ENCODE results near the gene KANSL3.

DNA sequence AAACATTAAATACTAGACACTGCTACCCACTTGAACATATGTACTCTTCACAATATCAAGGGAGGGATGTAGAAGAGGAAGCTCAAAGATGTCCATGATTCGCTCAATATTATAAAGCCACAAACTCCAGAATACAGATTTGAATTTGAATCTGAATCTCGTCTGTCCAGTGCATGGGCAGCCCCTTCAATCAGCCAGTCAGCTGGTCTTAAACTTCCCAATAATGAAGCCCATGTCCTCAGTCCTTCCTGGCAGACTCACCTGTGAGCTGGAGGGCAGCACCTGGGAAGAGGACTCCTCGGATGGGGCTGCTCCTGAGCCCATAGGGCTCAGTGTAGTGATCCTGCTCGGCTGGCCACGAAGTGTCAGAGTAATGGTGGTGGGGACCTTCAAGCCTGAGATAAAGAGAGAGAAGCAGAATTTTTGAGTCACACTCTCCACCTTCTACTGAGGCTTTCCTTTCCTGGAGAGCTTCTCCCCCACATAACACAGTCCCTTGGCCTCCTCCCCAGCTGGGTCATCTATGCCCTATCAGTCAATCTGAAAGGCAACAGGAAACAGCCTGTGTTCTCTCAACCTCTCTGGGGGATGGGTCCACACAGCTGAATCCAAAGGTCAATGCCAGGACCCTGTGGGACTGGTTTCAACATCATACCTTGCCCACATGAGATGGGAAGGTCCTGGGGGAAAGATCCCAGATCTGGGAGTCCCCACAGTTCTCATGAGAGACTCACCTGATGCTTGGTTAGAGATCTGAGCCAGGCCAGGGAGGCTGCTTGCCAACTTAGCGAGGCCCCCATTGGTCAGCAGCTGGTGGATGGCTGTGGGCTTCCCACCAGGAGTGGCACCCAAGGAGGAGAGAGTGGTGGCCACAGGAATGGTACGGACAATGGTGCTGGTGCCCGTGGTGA, 36.5 kb downstream of the KANSL3 start:
- TF ChIP-seq, protein P1, sequence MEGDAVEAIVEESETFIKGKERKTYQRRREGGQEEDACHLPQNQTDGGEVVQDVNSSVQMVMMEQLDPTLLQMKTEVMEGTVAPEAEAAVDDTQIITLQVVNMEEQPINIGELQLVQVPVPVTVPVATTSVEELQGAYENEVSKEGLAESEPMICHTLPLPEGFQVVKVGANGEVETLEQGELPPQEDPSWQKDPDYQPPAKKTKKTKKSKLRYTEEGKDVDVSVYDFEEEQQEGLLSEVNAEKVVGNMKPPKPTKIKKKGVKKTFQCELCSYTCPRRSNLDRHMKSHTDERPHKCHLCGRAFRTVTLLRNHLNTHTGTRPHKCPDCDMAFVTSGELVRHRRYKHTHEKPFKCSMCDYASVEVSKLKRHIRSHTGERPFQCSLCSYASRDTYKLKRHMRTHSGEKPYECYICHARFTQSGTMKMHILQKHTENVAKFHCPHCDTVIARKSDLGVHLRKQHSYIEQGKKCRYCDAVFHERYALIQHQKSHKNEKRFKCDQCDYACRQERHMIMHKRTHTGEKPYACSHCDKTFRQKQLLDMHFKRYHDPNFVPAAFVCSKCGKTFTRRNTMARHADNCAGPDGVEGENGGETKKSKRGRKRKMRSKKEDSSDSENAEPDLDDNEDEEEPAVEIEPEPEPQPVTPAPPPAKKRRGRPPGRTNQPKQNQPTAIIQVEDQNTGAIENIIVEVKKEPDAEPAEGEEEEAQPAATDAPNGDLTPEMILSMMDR (IDR thresholded peaks at IDR 0.05) = no peak
- TF ChIP-seq POLR2A (IDR thresholded peaks at IDR 0.05) = no peak

Measured in testis (tissue), 2 donors.